Activated CD8-positive, alpha-beta T cell treated with anti-CD3 and anti-CD28 coated beads, Interleukin-2, amount 10 ng/mL, durations not matched to agents 7 days and 5 days (primary cell): ENCODE results near the gene EFEMP2. TPM values are rescaled to one million over a fixed set of nuclear protein-coding genes. Genes with fewer than 3 reads are reported as not detected.
A peak's percentile ranks its signal among the peaks of the same experiment; 100 is the strongest.

ENCODE experiments used
- ATAC-seq: fragments of 150-1000 bp; cut with Tn5 transposase; one replicate; pipeline ENCODE4 v1.10.0; 2021; ENCODE audit warnings: moderate library complexity
- CTCF ChIA-PET: fragments of 350-600 bp; sonication (Branson Sonifier 250); formaldehyde crosslinking; loops from one replicate; lab custom pipeline; 2021; ENCODE audit warnings: antibody characterized with exemption; lab: Charles Lee
- POLR2A ChIA-PET: fragments of 350-600 bp; sonication (Branson Sonifier 250); formaldehyde crosslinking; loops from one replicate; lab custom pipeline; 2021; ENCODE audit warnings: antibody characterized with exemption; lab: Charles Lee
- DNase-seq: peaks from one replicate; pipeline ENCODE4 v3.0.0-alpha.2; 2020
- H3K27ac Mint-ChIP-seq: one replicate; pipeline ENCODE4 v1.8.0; 2021; ENCODE audit warnings: mild to moderate bottlenecking, mixed read lengths
- H3K27me3 Mint-ChIP-seq: one replicate; pipeline ENCODE4 v1.8.0; 2021; ENCODE audit warnings: low read depth, mixed read lengths
- H3K36me3 Mint-ChIP-seq: one replicate; pipeline ENCODE4 v1.8.0; 2021; ENCODE audit warnings: low read depth, mixed read lengths
- H3K4me1 Mint-ChIP-seq: one replicate; pipeline ENCODE4 v1.8.0; 2021; ENCODE audit warnings: low read depth, mixed read lengths
- H3K4me3 Mint-ChIP-seq: one replicate; pipeline ENCODE4 v1.8.0; 2021; ENCODE audit warnings: mild to moderate bottlenecking, mixed read lengths
- H3K9me3 Mint-ChIP-seq: one replicate; pipeline ENCODE4 v1.8.0; 2022; ENCODE audit warnings: mixed read lengths; ENCODE audit not compliant: insufficient read depth
- total RNA-seq, 2 experiments: library from RNA; stranded (reverse); gene quantifications; one replicate each; pipeline ENCODE4 v1.2.3, GENCODE V29; 2021

Gene EFEMP2
- total RNA-seq, 2 experiments from 2014 or later, result 4.8 to 5.0 TPM

DNA sequence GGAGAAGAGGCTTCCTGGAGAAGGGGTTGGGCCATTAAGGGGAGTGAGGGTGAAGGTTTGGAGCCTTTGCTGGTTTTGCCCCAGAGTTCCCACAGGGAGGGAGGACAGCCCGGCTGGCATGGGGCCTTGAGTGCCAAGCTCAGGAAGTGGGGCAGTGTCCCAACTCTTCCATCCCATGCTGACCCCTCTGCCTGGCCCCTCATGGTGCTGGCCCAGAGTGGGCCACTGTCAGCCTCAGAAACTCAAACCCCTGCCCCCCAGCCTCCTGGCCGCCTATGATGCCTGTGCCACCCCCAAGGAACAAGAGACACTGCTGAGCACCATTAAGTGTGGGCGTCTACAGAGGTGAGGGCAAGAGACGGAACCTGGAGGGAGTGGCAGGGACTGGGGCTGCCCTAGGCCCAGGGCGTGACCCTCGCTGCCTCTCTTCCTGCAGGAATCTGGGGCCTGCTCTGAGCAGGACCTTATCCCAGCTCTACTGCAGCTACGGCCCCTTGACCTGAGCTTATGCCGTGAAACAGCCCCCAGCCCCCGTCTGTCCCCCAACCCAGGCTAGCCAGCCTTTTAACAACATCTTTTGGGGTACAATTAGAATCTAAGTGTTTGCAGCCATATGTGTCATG, 6.9 kb downstream of the EFEMP2 start:
- no peak overlapping the region for H3K27ac Mint-ChIP-seq
- peaks cover 60% of the 10 kb centered on the region for H3K36me3 Mint-ChIP-seq
- CTCF ChIA-PET, result interaction anchor here (1.0 to 18.4 kb wide), 2 partner anchors 14 to 19 kb away, joined by 3 to 584 read pairs; partner anchors contain the start of genes CCDC85B, CTSW and FIBP

DNA sequence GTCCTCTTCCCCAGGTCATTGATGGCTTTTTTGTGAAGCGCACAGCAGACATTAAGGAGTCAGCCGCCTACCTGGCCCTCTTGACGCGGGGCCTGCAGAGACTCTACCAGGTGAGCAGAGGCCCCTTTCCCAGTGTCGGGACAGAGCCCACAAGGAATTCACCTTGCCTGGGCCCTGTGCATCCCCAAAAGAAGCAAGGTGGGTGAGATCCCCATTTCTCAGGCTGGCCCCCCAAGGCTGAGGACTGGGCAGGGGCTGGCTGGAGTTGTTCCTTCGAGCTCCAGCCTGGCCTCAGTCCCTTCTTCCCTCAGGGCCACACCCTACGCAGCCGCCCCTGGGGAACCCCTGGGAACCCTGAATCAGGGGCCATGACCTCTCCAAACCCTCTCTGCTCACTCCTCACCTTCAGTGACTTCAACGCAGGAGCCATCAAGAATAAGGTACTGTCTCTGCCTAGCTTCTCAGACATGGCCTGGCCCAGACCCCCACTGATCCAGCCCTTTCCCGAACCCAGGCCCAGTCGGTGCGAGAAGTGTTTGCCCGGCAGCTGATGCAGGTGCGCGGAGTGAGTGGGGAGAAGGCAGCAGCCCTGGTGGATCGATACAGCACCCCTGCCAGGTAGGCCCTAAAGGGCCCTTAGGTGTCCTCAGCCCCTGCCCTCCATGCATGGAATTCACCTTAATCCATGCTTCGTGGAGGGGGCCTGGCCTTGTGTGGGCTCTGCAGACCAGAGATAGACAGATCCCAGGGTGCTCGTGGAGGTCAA, 7.7 kb downstream of the EFEMP2 start:
- no peak for ATAC-seq
- Mint-ChIP-seq H3K36me3 (peaks cover 65% of the 10 kb centered on the region), H3K4me1 (peaks cover 47% of the 10 kb centered on the region), H3K9me3 (no peaks in the 10 kb centered on the region), H3K27ac (no peak overlapping the region), H3K27me3 (no peaks in the 10 kb centered on the region), H3K4me3 (no peak overlapping the region)
- ChIA-PET POLR2A (no interaction called here), CTCF (interaction anchor here (18.4 kb wide), 1 partner anchor 20 kb away, joined by 584 read pairs; the partner anchor contains the start of genes CCDC85B, CTSW and FIBP)
- DNase-seq, result no peak

More for the DNA sequence above, 6.9 kb downstream of the EFEMP2 start:
- Mint-ChIP-seq H3K4me1 (peaks cover 51% of the 10 kb centered on the region), H3K4me3 (no peak overlapping the region), H3K9me3 (no peaks in the 10 kb centered on the region), H3K27me3 (no peaks in the 10 kb centered on the region)
- POLR2A ChIA-PET, result interaction anchor here (0.7 to 1.6 kb wide), 2 partner anchors 14 to 16 kb away, joined by 3 to 7 read pairs; partner anchors contain the start of gene CTSW
- ATAC-seq (no peak), DNase-seq (no peak)

DNA sequence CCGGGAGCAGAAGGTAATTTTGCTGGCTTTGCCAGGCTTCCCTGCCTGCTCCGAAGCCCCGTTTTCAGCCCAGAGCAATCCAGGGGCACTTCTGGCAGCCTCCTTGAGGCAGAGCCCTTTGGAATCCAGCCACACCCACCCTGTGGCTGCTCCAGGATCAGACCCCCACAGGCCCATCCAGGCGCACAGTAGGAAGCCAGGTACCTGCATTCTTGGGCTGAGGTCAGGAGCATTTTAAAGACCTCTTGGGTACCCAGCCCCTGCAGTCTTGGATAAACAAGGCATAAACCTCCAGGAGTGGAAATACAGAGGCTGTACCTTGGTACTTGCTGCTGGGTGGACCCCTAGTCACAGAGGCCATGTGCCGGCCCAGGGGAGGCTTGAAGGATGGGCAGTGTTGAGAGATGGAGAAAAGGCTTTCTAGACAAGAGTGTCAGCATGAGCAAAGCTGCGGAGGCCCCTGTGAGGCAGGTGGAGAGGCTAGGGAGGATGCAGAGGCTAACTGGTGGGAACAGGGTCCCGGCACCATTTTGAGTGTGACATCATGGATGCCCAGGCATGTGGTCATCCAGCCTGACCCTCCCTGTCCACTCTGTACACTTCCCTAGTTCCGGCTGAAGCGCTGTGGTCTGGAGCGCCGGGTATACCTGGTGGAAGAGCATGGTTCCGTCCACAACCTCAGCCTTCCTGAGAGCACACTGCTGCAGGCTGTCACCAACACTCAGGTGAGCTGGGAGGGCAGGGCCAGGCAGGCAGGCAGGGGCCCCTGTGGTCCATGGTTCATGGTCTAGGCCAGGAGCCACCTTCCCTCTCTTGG, 8.5 kb downstream of the EFEMP2 start:
- H3K4me3 Mint-ChIP-seq, result no peak overlapping the region
- CTCF ChIA-PET, result interaction anchor here (18.4 kb wide), 1 partner anchor 21 kb away, joined by 584 read pairs; the partner anchor contains the start of genes CCDC85B, CTSW and FIBP
- peaks cover 44% of the 10 kb centered on the region for H3K4me1 Mint-ChIP-seq
- no peak overlapping the region for H3K27ac Mint-ChIP-seq
- H3K27me3 Mint-ChIP-seq, result no peaks in the 10 kb centered on the region
- POLR2A ChIA-PET, result interaction anchor here (7.6 kb wide), 1 partner anchor 7 kb away, joined by 143 read pairs; the partner anchor contains the start of gene EFEMP2
- no peaks in the 10 kb centered on the region for H3K9me3 Mint-ChIP-seq
- DNase-seq, result no peak
- no peak for ATAC-seq
- H3K36me3 Mint-ChIP-seq, result peaks cover 66% of the 10 kb centered on the region

DNA sequence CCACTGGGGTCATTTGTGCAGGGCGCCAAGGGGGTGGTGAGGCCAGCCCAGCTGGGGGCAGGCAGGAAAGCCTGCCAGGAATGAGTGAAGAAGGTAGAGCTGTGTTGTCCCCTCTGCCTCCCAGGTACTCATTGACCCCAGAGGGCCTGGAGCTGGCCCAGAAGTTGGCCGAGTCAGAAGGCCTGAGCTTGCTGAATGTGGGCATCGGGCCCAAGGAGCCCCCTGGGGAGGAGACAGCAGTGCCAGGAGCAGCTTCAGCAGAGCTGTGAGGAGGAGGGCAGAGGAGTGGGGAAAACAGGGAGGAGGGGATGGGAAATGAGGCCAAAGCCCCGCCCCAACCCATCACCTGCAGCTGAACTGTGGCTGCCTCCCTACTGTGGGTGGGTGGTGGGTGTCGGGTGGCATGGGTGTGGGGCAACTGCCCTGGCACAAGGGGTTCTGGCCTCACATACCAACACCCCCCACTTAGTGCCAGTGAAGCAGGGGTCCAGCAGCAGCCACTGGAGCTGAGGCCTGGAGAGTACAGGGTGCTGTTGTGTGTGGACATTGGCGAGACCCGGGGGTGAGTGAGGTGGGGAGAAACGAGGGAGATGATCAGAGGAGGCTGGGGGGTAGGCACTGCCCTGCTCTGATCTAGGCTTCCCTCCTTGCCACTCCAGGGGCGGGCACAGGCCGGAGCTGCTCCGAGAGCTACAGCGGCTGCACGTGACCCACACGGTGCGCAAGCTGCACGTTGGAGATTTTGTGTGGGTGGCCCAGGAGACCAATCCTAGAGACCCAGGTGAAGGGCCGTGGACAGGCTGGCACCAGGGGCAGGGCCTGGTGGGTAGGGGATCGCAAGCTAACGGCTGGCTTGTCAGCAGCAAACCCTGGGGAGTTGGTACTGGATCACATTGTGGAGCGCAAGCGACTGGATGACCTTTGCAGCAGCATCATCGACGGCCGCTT, 9.4 kb downstream of the EFEMP2 start:
- peak overlapping the region; percentile 89 for H3K4me3 Mint-ChIP-seq
- peaks cover 46% of the 10 kb centered on the region for H3K4me1 Mint-ChIP-seq
- CTCF ChIA-PET, result interaction anchor here (18.4 kb wide), 1 partner anchor 22 kb away, joined by 584 read pairs; the partner anchor contains the start of genes CCDC85B, CTSW and FIBP
- POLR2A ChIA-PET, result interaction anchor here (7.6 kb wide), 1 partner anchor 8 kb away, joined by 143 read pairs; the partner anchor contains the start of gene EFEMP2
- peaks cover 66% of the 10 kb centered on the region for H3K36me3 Mint-ChIP-seq
- peak overlapping the region; percentile 64 for H3K27ac Mint-ChIP-seq
- no peaks in the 10 kb centered on the region for H3K9me3 Mint-ChIP-seq
- no peak for DNase-seq
- ATAC-seq, result no peak
- no peaks in the 10 kb centered on the region for H3K27me3 Mint-ChIP-seq

DNA sequence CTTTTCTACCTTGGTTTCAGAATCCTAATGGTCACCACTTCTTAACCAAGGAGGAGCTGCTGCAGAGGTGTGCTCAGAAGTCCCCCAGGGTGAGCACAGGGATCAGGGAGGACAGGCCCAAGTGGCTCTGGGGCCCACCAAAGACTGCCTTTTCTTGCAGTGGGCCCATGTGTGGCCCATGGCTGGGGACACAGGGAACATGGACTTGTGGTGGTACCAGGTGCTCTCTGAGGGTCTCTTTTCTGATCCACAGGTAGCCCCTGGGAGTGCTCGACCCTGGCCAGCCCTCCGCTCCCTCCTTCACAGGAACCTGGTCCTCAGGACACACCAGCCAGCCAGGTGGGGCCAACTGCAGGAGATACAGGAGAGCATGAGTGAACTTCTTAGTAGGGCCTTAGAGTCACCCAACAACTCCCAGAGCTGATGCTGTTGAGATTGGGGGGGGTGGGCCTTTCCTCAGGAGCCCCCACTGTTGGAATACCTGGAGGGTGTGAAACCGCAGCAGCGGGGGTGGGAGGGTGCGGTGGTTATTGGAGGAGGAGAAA, 10.3 kb downstream of the EFEMP2 start:
- no peak for ATAC-seq
- H3K36me3 Mint-ChIP-seq, result peaks cover 59% of the 10 kb centered on the region
- no peak for DNase-seq
- peaks cover 41% of the 10 kb centered on the region for H3K4me1 Mint-ChIP-seq
- ChIA-PET CTCF (interaction anchor here (18.4 kb wide), 1 partner anchor 23 kb away, joined by 584 read pairs; the partner anchor contains the start of genes CCDC85B, CTSW and FIBP), POLR2A (interaction anchor here (7.6 to 15.9 kb wide), 2 partner anchors 9 to 23 kb away, joined by 143 to 305 read pairs; partner anchors contain the start of genes CCDC85B, CTSW, EFEMP2 and FIBP)
- H3K27ac Mint-ChIP-seq, result peak overlapping the region; percentile 64
- peak overlapping the region; percentile 89 for H3K4me3 Mint-ChIP-seq
- no peaks in the 10 kb centered on the region for H3K9me3 Mint-ChIP-seq
- no peaks in the 10 kb centered on the region for H3K27me3 Mint-ChIP-seq

DNA sequence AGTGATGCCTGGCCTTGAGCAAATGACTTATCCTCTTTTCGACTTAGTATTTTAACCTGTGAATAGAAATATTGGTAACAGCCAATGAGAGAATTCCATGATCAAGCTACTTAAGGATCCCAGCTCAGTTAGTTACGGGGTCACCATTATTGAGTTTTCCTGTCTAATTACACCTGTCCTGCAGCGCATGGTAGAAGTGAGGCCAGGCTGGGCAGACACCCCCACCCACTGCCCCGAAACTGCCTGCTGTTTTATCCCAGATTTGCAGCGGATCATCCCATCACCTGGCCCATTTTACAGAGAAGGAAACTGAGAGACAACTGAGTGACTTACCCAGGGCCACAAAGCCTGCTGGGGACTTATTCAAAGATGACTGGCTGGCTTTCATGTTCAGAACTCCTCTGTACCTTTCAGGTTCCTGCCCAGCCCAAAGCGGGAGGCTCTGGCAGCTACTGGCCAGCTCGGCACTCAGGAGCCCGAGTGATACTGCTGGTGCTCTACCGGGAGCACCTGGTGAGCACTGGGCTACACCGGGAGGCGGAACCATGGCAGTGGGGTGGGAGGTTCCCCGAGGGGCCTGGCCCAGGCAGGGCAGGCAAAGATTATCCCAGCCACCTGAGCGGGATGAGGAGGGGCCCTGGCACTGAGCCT, 10.9 kb downstream of the EFEMP2 start:
- ATAC-seq, result no peak
- Mint-ChIP-seq H3K36me3 (peaks cover 58% of the 10 kb centered on the region), H3K27ac (peak overlapping the region; percentile 97), H3K4me1 (peaks cover 42% of the 10 kb centered on the region), H3K9me3 (no peaks in the 10 kb centered on the region), H3K27me3 (no peaks in the 10 kb centered on the region), H3K4me3 (peak overlapping the region; percentile 89)
- no peak for DNase-seq
- ChIA-PET POLR2A (interaction anchor here (0.6 to 15.9 kb wide), 4 partner anchors 10 to 190 kb away, joined by 3 to 305 read pairs (median 74); partner anchors contain the start of genes CCDC85B, CTSW, EFEMP2 and FIBP), CTCF (interaction anchor here (1.2 to 18.4 kb wide), 7 partner anchors 9 to 150 kb away, joined by 4 to 584 read pairs (median 25); partner anchors contain the start of genes BANF1, CCDC85B, CTSW and EIF1AD)

DNA sequence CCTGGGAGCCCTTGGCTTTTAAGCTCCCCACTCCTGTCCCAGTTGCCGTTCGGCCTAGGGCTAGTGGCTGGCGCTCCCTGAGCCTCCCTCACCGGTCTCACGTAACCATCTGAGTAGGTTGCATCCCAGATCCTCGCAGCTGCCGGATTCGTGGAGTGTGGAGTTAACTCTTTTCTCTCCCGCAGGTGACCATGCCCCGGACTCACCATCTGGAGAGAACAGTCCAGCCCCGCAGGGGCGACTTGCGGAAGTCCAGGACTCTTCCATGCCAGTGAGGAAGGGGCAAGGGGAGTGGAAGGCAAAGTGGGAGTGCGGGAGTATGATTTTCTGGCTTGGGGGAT, 11.5 kb downstream of the EFEMP2 start:
- Mint-ChIP-seq H3K4me1 (peaks cover 47% of the 10 kb centered on the region), H3K27ac (peak overlapping the region; percentile 97), H3K9me3 (no peaks in the 10 kb centered on the region), H3K4me3 (peak overlapping the region; percentile 89), H3K36me3 (peaks cover 61% of the 10 kb centered on the region), H3K27me3 (no peaks in the 10 kb centered on the region)
- ChIA-PET POLR2A (interaction anchor here (0.7 to 15.9 kb wide), 6 partner anchors 10 to 208 kb away, joined by 3 to 305 read pairs (median 4); partner anchors contain the start of genes CCDC85B, CTSW, EFEMP2 and FIBP), CTCF (interaction anchor here (1.2 to 18.4 kb wide), 9 partner anchors 9 to 149 kb away, joined by 3 to 584 read pairs (median 18); partner anchors contain the start of genes BANF1, CCDC85B, CTSW and EIF1AD)
- DNase-seq (no peak), ATAC-seq (no peak)

DNA sequence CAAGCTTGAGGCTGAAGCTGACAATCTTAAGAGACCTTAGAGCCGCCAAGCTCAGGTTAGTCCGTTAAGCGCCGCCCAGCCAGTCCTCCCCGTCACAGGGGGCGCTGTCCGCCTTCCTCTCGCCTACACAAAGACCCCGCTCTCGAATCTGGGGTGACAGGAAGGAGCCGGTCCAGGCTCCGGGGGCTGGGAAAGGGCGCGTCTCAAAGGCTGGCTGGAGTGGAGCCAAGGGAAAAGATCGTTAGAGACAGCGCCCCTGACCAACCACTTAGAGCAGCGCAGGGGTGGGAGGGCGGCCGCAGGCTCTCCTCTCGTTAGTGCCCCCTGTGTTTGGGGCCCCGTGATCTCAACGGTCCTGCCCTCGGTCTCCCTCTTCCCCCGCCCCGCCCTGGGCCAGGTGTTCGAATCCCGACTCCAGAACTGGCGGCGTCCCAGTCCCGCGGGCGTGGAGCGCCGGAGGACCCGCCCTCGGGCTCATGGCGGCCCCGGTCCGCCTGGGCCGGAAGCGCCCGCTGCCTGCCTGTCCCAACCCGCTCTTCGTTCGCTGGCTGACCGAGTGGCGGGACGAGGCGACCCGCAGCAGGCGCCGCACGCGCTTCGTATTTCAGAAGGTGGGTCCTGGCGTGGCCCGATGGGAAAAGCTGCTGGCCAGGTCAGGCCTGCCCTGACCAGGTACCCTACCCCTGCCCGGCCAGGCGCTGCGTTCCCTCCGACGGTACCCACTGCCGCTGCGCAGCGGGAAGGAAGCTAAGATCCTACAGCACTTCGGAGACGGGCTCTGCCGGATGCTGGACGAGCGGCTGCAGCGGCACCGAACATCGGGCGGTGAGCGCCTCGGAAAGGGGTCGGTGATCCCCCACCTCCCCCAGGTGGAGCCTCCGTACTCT, 12.1 kb downstream of the EFEMP2 start, which contains the start of gene MUS81:
MUS81 (plus strand) TSS at position 156 of the 887 bp plus-strand sequence; CDS start at position 477, 321 bp downstream.
- Mint-ChIP-seq H3K36me3 (peaks cover 64% of the 10 kb centered on the region), H3K9me3 (no peaks in the 10 kb centered on the region), H3K27me3 (no peaks in the 10 kb centered on the region), H3K27ac (peak within 1 kb of the TSS; percentile 97), H3K4me1 (peaks cover 53% of the 10 kb centered on the region), H3K4me3 (peak within 1 kb of the TSS; percentile 89)
- POLR2A ChIA-PET, result interaction anchor here (0.6 to 15.9 kb wide), 22 partner anchors 11 to 363 kb away, joined by 3 to 305 read pairs (median 4); partner anchors contain the start of genes AP5B1, BANF1, CCDC85B and CTSW
- ATAC-seq (peak; percentile 34), DNase-seq (peak; percentile 98)
- CTCF ChIA-PET, result interaction anchor here (0.7 to 18.4 kb wide), 37 partner anchors 10 to 407 kb away, joined by 3 to 584 read pairs (median 4); partner anchors contain the start of genes BANF1, CCDC85B, CTSW and EIF1AD
